Neutrophil (primary cell): ENCODE data around the gene TMEM231.
A peak's percentile ranks its signal among the peaks of the same experiment; 100 is the strongest.

ENCODE experiments used
- H3K27ac ChIP-seq: fragments of 200-600 bp; sonication (generic); 2 replicates; pipeline ENCODE4 v1.5.1; 2016; ENCODE audit warnings: mild to moderate bottlenecking, moderate library complexity
- H3K27me3 ChIP-seq: fragments of 200-600 bp; sonication (generic); 2 replicates; pipeline ENCODE4 v1.6.0; 2016; ENCODE audit warnings: mild to moderate bottlenecking
- H3K36me3 ChIP-seq: fragments of 200-600 bp; sonication (generic); 2 replicates; pipeline ENCODE4 v1.5.1; 2017
- H3K4me1 ChIP-seq, 2 experiments: fragments of 200-600 bp in 1 of 2; sonication (generic) in 1 of 2; 1 replicate in 1 of 2; 2 replicates in 1 of 2; pipeline versions ENCODE4 v1.5.1 to v1.6.1; 2013 to 2016; ENCODE audit warnings: low read depth in 1 of 2, low read length in 1 of 2, mild to moderate bottlenecking in 1 of 2, moderate library complexity in 1 of 2; ENCODE audit not compliant: control insufficient read depth in 1 of 2, insufficient read depth in 1 of 2
- H3K4me3 ChIP-seq, 2 experiments: fragments of 200-600 bp in 1 of 2; sonication (generic) in 1 of 2; 1 replicate in 1 of 2; 2 replicates in 1 of 2; pipeline ENCODE4 v1.5.1; 2013 to 2016; ENCODE audit warnings: low read depth in 1 of 2, low read length in 1 of 2, mild to moderate bottlenecking in 1 of 2, moderate library complexity in 1 of 2
- H3K9me3 ChIP-seq: fragments of 200-600 bp; sonication (generic); 2 replicates; pipeline ENCODE4 v1.5.1; 2016
- TF ChIP-seq, protein P1 (sequence below): fragments of 200-600 bp; sonication (generic); IDR thresholded peaks from 2 replicates; pipeline ENCODE4 v1.5.1; 2016; ENCODE audit warnings: antibody characterized with exemption

The TMEM231 gene, protein sequence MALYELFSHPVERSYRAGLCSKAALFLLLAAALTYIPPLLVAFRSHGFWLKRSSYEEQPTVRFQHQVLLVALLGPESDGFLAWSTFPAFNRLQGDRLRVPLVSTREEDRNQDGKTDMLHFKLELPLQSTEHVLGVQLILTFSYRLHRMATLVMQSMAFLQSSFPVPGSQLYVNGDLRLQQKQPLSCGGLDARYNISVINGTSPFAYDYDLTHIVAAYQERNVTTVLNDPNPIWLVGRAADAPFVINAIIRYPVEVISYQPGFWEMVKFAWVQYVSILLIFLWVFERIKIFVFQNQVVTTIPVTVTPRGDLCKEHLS

GRCh38 chr16:75555707-75556430, at the start of gene TMEM231:
Gene TMEM231, minus strand, starts transcription at chr16:75556252. Its CDS starts 43 bp downstream, at chr16:75556209.
- peak within 1 kb of the TSS; percentile 58 for H3K27ac ChIP-seq
- H3K27me3 ChIP-seq: peaks cover 61% of the 10 kb centered on the region
- TF ChIP-seq, protein P1, sequence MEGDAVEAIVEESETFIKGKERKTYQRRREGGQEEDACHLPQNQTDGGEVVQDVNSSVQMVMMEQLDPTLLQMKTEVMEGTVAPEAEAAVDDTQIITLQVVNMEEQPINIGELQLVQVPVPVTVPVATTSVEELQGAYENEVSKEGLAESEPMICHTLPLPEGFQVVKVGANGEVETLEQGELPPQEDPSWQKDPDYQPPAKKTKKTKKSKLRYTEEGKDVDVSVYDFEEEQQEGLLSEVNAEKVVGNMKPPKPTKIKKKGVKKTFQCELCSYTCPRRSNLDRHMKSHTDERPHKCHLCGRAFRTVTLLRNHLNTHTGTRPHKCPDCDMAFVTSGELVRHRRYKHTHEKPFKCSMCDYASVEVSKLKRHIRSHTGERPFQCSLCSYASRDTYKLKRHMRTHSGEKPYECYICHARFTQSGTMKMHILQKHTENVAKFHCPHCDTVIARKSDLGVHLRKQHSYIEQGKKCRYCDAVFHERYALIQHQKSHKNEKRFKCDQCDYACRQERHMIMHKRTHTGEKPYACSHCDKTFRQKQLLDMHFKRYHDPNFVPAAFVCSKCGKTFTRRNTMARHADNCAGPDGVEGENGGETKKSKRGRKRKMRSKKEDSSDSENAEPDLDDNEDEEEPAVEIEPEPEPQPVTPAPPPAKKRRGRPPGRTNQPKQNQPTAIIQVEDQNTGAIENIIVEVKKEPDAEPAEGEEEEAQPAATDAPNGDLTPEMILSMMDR: peak; percentile 18
- peak within 1 kb of the TSS; percentile 78 to 89 for H3K4me3 ChIP-seq
- no peaks in the 10 kb centered on the region for H3K36me3 ChIP-seq
- H3K9me3 ChIP-seq: no peaks in the 10 kb centered on the region
- peaks cover 16 to 17% of the 10 kb centered on the region in 2 experiments for H3K4me1 ChIP-seq

DNA sequence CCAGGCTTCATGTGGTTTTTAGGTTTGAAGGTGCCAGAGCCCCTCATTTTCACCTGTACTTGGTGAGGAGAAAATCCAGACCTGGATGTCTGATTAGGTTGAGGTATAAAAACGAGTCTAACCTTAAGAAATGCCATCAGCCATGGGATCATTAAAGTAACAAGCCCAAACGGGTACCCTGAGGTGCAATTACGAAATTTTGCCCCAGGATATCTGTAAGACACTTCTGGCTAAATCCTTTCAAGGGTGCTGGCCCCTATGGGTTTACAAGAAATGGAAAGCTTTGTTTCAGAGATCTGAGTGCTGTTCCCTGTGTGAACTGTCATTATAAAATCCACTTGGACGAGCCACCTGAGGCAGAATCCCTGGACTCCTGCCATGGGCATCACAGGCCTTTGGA, 47.2 kb upstream of the TMEM231 start:
- Histone ChIP-seq H3K9me3 (no peaks in the 10 kb centered on the region), H3K4me3 (no peak overlapping the region), H3K27ac (no peak overlapping the region), H3K4me1 (peaks cover under 1 to 5% of the 10 kb centered on the region in 2 experiments), H3K36me3 (peaks cover 62% of the 10 kb centered on the region), H3K27me3 (no peaks in the 10 kb centered on the region)
- TF ChIP-seq, protein P1: no peak

- peaks cover 20 to 22% of the 10 kb centered on the region in 2 experiments for H3K4me1 ChIP-seq
- no peaks in the 10 kb centered on the region for H3K9me3 ChIP-seq
- H3K27ac ChIP-seq: no peak overlapping the region
- TF ChIP-seq, protein P1: no peak
- H3K36me3 ChIP-seq: peaks cover 41% of the 10 kb centered on the region
- H3K4me3 ChIP-seq: no peak overlapping the region
- no peaks in the 10 kb centered on the region for H3K27me3 ChIP-seq
Observed at GRCh38 chr16:75599452-75600277, 43.6 kb upstream of the TMEM231 start.

DNA sequence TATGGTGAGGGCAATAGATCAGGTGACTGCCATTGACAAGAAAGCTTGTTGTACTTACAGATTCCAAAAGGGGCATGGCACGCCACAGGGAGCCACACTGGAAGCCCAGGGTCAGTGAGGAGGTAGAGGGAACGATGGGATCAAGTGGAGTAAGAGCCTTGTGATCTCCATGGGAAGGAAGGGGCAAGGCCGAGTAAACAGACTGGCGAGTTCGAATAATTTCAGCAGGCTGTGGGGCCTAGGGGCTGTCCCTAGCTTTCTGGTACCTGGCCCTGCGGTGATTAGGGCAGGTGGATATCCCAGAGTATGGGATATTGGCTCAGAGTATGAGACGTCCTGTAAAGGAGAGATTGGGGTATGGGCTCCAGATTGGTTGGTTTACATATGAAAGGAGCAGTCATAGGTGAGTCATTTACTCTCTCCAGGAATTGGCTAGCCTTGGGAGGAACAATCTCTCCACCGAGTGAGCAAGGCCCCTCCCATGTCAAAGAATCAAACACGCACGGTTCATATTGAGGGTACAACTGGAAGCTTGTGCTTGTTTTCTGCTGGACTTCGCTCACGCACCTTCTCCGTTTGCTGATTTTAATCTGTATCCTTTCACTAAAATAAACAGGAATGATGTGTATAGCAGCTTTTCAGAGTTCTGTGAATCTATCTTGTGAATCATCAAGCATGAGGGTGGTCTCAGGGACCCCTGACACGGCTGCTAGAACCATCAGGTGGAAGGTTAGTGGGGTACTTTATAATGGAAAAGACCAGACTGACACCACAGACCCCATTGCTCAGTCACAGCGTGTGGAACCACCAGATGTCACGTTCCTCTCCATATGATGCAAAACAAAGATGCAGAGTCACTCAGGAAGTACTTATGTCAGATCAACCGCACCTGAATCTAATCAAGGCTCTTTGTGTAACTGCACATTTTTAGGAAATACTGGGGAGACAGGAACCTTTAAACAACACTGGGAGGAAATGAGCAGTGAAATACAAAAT, 38.1 kb upstream of the TMEM231 start:
- peaks cover 36 to 37% of the 10 kb centered on the region in 2 experiments for H3K4me1 ChIP-seq
- no peaks in the 10 kb centered on the region for H3K9me3 ChIP-seq
- no peaks in the 10 kb centered on the region for H3K27me3 ChIP-seq
- peak overlapping the region; percentile 83 for H3K27ac ChIP-seq
- TF ChIP-seq, protein P1: no peak
- H3K4me3 ChIP-seq: peak overlapping the region in 1 of 2 experiments; percentile 13
- H3K36me3 ChIP-seq: no peaks in the 10 kb centered on the region
